Smooth muscle cell (in vitro differentiated cells): ENCODE data around the gene ASPHD2. TPM values are rescaled to one million over a fixed set of nuclear protein-coding genes. Genes with fewer than 3 reads are reported as not detected.

Experiments
- DNase-seq: peaks from one replicate; lab custom pipeline; 2025; ENCODE audit not compliant: unreplicated experiment; lab: John Stamatoyannopoulos, UW
- H2AFZ ChIP-seq: fragments of 200-600 bp; sonication (generic); 2 replicates; pipeline ENCODE4 v1.6.0; 2016; ENCODE audit warnings: antibody characterized with exemption, low read depth, mild to moderate bottlenecking
- H3F3A ChIP-seq: fragments of 200-600 bp; sonication (generic); 2 replicates; pipeline ENCODE4 v1.6.0; 2017; ENCODE audit warnings: antibody characterized with exemption, low read depth
- H3K27ac ChIP-seq: fragments of 200-600 bp; sonication (generic); 2 replicates; pipeline ENCODE4 v1.5.1; 2016; ENCODE audit warnings: low read depth, mild to moderate bottlenecking
- H3K27me3 ChIP-seq: fragments of 200-600 bp; sonication (generic); 2 replicates; pipeline ENCODE4 v1.6.1; 2016; ENCODE audit warnings: low read depth, mild to moderate bottlenecking
- H3K36me3 ChIP-seq: fragments of 200-600 bp; sonication (generic); 2 replicates; pipeline ENCODE4 v1.5.1; 2016; ENCODE audit warnings: low read depth
- H3K4me1 ChIP-seq: fragments of 200-600 bp; sonication (generic); 2 replicates; pipeline ENCODE4 v1.5.1; 2016; ENCODE audit warnings: low read depth
- H3K4me2 ChIP-seq: fragments of 200-600 bp; sonication (generic); 2 replicates; pipeline ENCODE4 v1.6.0; 2016; ENCODE audit warnings: mild to moderate bottlenecking
- H3K4me3 ChIP-seq: fragments of 200-600 bp; sonication (generic); 2 replicates; pipeline ENCODE4 v1.5.1; 2016; ENCODE audit warnings: mild to moderate bottlenecking
- H3K79me2 ChIP-seq: fragments of 200-600 bp; sonication (generic); 2 replicates; pipeline ENCODE4 v1.6.0; 2016; ENCODE audit warnings: low read depth, mild to moderate bottlenecking
- H3K9ac ChIP-seq: fragments of 200-600 bp; sonication (generic); 2 replicates; pipeline ENCODE4 v1.6.0; 2016; ENCODE audit warnings: low read depth
- H3K9me3 ChIP-seq: fragments of 200-600 bp; sonication (generic); replicated peaks from 2 replicates; pipeline ENCODE4 v1.5.1; 2016; ENCODE audit warnings: low read depth
- H4K20me1 ChIP-seq: fragments of 200-600 bp; sonication (generic); 2 replicates; pipeline ENCODE4 v1.6.0; 2016; ENCODE audit warnings: low read depth
- WGBS: methylation state at CpG from one replicate; pipeline ENCODE4 v1.1.7; 2016; ENCODE audit warnings: low lambda C conversion rate; 5-methylcytosine and 5-hydroxymethylcytosine counted together
- polyA plus RNA-seq: library from polyadenylated mRNA; unstranded; fragments of >200 nt; fragmentation: Nextera tagmentation; extraction: Ambion mirVana; gene quantifications from 2 replicates; pipeline ENCODE4 v1.2.1, GENCODE V29; 2016
- total RNA-seq: library from RNA; depleted of rRNA; stranded (reverse); fragments of >200 nt; gene quantifications from 2 replicates; pipeline ENCODE4 v1.2.3, GENCODE V29; 2014
- TF ChIP-seq, protein P1 (sequence below): fragments of 200-600 bp; sonication (generic); IDR thresholded peaks from 2 replicates; pipeline ENCODE4 v1.5.1; 2017; ENCODE audit warnings: borderline replicate concordance, mild to moderate bottlenecking, antibody characterized with exemption; ENCODE audit not compliant: insufficient read depth, poor library complexity, severe bottlenecking

The ASPHD2 gene
- total and polyA plus RNA-seq, 2 experiments from 2014 or later, result 3.7 to 4.5 TPM

DNA sequence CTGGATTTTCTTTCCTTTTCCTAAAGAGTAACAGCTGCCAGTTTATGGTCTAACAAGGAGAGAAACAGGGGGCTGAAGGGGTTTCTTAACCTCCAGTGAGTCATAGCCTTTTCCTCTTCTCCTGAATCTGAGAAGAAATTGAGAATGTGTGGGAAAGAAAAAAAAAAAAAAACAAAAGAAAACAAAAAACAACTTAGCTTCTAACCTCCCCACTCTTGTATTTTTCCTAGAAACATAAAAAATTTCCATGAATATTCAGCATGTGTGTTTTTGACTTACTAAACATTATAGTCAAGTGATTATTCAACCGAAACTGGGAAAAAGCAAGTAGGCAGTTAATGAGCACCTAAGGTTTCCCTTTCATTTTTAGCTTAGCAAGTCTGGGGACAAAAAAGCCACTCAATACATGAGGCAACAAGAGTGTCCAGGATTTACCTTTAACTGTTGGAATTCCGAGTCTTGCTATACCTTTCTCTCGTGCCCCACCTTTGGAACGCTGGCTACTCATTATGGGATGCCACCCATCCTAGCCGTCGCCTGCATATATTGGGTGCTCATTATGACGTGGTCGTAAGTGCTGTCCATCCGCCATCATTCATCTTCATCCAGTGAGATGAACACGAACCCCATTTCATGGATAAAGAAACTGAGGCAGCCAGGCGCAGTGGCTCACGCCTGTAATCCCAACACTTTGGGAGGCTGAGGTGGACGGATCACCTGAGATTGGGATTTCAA, 2.4 kb downstream of the ASPHD2 start:
- WGBS, result 93% methylated on average over 13 of the region's 13 CpGs
- TF ChIP-seq, protein P1, sequence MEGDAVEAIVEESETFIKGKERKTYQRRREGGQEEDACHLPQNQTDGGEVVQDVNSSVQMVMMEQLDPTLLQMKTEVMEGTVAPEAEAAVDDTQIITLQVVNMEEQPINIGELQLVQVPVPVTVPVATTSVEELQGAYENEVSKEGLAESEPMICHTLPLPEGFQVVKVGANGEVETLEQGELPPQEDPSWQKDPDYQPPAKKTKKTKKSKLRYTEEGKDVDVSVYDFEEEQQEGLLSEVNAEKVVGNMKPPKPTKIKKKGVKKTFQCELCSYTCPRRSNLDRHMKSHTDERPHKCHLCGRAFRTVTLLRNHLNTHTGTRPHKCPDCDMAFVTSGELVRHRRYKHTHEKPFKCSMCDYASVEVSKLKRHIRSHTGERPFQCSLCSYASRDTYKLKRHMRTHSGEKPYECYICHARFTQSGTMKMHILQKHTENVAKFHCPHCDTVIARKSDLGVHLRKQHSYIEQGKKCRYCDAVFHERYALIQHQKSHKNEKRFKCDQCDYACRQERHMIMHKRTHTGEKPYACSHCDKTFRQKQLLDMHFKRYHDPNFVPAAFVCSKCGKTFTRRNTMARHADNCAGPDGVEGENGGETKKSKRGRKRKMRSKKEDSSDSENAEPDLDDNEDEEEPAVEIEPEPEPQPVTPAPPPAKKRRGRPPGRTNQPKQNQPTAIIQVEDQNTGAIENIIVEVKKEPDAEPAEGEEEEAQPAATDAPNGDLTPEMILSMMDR, result no peak
- DNase-seq, result no peak
- Histone ChIP-seq H4K20me1 (no peaks in the 10 kb centered on the region), H3K9ac (no peak overlapping the region), H3K79me2 (no peaks in the 10 kb centered on the region), H3F3A (peaks cover 10% of the 10 kb centered on the region), H3K9me3 (no peaks in the 10 kb centered on the region), H2AFZ (no peak overlapping the region), H3K27me3 (peaks cover 5% of the 10 kb centered on the region), H3K4me3 (no peak overlapping the region), H3K27ac (no peak overlapping the region), H3K4me2 (no peak overlapping the region), H3K4me1 (peaks cover 18% of the 10 kb centered on the region), H3K36me3 (no peaks in the 10 kb centered on the region)

DNA sequence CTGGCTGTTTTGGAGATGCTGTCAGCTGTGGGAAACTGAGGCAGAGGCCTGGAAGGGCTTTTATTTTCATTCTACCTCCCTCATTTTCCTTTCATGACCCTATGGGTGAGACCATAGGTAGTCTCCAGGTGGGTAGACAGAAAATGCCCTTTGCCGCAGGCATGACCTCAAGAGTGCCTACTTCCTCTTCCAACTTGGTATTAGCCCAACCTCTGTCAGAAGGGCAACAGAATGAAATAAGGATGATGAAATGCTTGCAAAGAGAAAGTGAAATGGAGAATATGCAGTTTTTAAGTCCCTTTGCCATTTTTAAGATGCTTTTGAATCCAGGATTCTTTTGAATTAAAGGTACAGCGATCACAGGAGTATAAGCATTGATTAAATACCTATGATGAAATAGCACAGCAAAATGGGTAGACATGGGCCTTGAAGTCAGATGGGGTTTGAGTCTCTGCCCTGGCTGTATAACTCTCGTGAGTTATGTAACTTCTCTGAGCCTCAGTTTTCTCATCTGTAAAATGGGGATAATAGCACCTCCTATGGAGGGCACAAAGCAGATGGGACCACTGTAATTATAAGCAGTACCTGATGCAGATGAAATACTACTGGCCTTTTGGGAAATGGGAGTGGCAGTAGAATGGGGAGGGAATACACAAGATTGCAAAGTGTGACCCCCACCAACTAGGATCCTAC, 3.7 kb downstream of the ASPHD2 start:
- H3K36me3 ChIP-seq, result no peaks in the 10 kb centered on the region

DNA sequence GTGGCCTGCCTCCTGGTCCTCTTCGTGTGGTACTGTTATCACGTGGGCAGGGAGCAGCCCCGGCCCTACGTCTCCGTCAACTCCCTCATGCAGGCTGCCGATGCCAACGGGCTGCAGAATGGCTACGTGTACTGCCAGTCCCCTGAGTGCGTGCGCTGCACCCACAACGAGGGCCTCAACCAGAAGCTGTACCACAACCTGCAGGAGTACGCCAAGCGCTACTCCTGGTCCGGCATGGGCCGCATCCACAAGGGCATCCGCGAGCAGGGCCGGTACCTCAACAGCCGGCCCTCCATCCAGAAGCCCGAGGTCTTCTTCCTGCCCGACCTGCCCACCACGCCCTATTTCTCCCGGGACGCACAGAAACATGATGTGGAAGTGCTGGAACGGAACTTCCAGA, 4.7 kb downstream of the ASPHD2 start:
- DNase-seq, result no peak
- Histone ChIP-seq H3K9me3 (no peaks in the 10 kb centered on the region), H3K4me2 (no peak overlapping the region), H3K36me3 (no peaks in the 10 kb centered on the region), H3K4me1 (peaks cover 18% of the 10 kb centered on the region), H3K27me3 (no peaks in the 10 kb centered on the region), H3K79me2 (no peaks in the 10 kb centered on the region), H4K20me1 (no peaks in the 10 kb centered on the region), H3K4me3 (no peak overlapping the region), H3K27ac (no peak overlapping the region), H3K9ac (no peak overlapping the region), H2AFZ (no peak overlapping the region), H3F3A (peaks cover 10% of the 10 kb centered on the region)
- WGBS, result 96% methylated on average over 25 of the region's 25 CpGs
- TF ChIP-seq, protein P1, result no peak

More for the DNA sequence above, 3.7 kb downstream of the ASPHD2 start:
- Histone ChIP-seq H3F3A (peaks cover 10% of the 10 kb centered on the region), H3K79me2 (no peaks in the 10 kb centered on the region), H3K9me3 (no peaks in the 10 kb centered on the region), H2AFZ (no peak overlapping the region), H3K27ac (no peak overlapping the region), H3K27me3 (no peaks in the 10 kb centered on the region), H3K4me2 (no peak overlapping the region), H4K20me1 (no peaks in the 10 kb centered on the region), H3K4me3 (no peak overlapping the region), H3K4me1 (peaks cover 18% of the 10 kb centered on the region), H3K9ac (no peak overlapping the region)
- WGBS, result 92% methylated on average over 3 of the region's 3 CpGs
- DNase-seq, result no peak
- TF ChIP-seq, protein P1, result no peak
